HG02852 (cell line): ENCODE measurements around the gene B3GNT9.
"Not testable (repeated sequence)": the region's sequence is repeated elsewhere in the genome, so short reads cannot be mapped to it uniquely, and the experiment has no call there.

ENCODE experiments used
- ATAC-seq: cut with Tn5 transposase; IDR thresholded peaks from one replicate; pipeline ENCODE4 v1.9.1; 2021; ENCODE audit warnings: mild to moderate bottlenecking, moderate library complexity; ENCODE audit not compliant: unreplicated experiment

The B3GNT9 gene

DNA sequence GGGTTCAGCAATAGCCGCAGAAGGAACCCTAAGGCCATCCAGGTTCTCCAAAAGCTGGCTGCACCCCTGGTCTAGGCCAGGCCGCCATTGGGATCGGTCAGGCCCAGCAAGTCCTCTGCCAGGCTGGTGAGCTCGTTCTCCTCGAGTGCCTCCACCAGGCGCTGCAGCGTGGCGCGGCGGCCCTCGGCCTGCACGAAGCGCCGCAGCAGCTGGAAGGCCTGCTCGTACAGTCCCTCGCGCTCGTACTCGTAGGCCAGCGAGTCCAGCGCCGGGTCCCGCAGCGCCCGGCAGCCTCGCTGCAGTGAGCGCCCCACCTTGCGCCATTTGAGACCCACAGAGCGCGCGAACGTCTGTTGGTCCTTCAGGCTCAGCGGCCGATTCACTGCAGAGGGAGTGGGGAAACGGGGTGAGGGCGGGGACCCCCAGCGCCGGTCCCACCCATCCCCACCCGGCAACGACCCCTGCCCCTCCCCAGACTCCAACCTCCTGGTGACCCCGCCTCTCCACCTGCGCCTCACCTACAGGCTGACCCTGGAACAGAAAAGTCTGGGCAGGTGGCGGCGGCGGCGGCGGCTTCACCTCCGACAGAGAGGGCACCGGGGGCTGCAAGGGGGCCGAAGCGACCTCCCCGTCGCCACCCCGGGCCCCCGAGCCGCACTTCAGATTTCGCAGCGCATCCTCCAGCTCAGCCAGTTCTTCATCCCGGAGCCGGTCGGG, 3.9 kb upstream of the B3GNT9 start:
- no peak for ATAC-seq

DNA sequence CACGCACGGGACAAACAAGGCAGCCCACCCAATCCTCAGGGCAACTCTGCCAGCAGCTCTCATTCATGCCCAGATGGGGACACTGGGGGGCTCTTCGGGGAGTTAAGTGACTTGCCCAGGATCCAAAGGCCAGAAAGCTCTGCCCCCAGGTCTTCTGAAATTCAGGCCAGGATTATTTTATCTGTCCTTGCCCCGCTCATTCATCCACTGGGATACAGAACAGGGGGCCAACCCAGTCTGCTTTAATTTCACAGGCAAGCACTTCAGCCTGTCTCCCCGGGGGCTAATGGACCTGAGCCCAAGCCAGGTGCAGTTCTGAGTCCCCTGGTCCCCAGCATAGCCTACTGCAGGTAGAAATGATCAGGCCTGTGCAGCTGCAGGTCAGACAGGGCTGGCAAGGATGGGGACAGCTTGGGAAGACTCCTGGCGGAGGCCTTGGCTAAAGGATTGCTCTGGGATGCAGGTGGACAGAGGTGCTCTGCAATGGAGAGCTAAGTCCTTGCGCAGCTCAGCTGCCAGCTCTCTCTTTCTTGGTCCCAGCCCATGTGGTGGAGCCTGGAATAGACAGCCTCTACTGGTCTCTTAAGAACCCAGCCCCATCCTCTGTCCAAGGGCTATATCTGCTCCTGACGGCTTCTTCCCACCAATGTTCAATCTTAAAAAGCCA, 766 bp upstream of the B3GNT9 start:
- ATAC-seq, result no peak

DNA sequence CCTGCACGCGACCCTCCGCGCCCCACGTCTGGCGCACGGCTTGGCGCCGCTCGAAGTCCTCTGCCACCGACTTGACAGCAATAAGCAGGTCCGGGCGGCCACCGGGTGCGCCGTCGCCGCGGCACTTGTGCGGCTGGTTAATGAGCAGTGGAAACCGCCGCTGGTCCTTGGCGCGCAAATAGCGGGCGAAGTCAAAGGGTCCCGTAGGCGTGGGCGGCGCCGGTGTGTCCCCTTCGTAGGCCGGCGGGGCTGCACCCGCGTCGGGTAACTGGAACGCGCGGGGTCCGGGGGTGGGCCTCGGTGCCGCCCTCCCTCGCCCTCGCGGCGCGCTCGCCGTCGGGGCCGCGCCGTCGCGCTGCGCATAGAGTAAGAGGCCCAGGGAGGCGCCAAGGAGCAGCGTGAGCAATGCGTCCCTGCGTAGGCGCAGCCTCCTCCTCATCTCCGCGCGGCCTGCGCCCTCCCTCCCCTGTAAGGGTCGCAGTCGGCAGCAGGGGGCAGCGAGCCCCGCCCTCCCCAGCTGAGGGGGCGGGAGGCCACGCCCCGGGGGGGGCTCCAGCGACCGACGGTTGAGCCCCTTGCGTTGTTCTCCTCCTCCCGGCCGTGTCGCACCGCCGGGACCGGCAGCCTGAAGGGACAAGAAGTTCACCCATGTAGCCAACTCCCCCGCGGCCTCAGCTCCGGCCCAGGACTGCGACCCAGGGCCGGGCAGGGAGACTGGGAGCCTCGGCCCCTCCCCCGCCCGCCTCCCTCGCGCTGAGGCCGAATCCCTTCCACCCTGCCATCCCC, 558 bp downstream of the B3GNT9 start:
- ATAC-seq, result peak; percentile 30

DNA sequence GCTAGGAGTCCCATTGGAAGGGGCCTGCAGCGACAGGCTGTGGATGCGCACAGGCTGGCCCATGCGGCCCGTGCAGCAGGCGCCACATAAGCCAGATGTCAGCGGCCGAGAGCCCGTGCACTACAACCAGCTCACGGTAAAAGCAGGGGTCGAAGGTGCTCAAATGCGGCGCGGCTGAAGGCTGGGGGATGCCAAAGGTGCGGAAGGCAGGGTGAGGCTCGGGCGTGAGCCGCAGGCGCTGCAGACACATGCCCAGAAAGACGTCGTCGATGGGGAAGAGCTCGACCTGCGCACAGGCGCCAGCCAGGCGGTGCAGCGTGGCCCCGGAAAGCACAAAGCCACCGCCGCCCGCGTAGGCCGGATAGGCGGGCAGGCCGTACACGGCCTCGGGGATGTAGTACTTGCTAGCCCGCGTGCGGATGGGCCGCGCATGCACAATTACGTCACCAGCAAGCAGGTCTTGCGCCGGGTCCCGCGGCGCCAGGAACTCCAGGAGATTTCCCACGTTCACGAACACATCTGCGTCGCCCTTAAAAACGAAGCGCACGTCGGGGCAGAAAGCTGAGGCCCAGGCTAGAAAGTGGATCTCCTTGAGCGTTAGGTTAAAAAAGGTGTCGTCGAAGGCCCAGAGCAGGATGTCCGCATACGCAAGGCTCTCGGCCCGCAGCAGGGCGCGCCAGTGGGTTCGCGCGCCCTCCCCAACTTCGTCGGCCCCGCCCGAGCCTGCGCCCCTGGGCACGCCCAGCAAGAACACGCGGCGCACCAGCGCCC, 1.3 kb downstream of the B3GNT9 start:
- ATAC-seq, result no peak

DNA sequence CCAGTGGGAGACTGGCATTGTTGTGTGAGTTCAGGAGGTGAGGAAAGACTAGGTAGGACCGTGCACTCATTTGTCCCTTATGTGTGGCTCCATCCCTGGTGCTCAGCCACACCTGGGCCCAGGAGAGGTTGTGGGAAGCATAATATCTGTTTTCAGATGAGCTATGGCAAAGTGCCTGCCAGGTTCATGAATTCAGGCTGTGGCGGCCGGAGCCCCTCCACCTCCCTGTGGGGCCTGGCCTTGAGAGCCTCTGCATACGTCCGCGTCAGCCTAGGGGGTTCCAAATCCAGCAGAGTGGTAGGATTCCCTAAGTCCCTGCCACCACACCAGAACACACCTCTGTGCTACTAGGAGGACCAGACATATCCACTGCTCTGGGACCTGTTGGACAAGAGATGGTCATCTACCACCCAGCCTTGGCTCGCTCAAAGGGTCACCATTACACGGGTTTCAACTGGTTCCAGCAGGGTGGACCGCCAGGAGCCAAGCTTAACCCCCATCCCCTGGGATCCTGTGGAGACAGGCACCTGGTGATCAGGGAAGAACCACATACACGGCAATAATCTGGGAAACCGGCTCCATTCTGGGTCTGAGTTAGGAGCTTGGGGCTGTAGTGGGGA, 2.0 kb downstream of the B3GNT9 start:
- ATAC-seq, result no peak

DNA sequence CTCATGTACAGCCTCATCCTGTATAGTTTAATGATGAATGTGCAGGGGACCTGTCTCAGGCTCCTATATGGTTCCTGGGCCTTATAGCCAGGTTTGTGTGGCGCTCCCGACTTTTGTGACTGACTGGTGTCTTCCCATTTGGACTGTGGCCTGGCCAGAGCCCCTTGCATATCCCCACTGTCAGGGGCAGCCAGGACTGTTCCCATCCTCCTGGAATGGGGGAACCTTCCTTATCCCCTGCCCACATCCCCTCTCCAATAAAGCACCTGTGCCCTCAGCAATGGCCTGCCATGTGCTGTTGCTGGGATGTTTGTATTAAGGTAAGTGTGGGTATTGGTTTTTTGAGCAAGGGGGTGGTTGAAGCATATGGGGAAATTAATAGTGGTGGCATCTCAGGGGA, 2.6 kb downstream of the B3GNT9 start:
- ATAC-seq, result no peak

DNA sequence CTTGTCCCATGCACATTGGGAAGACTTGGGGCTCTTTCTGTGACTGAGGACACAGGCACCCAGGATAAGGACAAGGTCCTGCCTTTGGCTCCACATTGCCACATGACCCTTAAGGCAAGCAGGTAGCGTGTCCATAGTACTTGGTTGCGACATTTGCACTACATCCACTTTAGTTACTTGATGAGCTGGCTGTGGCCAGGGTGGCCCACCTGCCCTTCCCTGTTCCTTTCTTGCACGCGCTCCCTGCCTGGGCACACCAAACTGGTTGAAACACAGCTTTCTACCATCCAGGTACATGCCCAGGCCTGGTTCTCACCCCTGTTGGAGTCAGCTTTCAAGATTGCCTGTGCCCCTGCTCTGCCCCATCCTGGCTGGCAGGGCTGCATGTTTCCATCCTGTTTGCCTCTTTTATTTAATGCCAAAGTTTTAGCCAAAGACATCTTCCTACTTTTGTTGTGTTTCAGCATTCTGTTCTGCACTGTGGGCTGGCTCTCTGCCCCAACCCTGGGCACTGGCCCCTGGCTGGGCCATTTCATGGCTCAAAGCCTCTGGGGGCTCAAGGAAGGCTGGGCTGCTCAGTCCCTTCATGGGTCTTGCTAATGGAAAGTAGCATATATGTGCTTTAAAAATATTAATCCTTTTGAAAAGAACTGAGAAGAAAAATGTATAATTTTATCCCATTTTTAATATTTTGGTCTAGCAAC, 3.2 kb downstream of the B3GNT9 start:
- no peak for ATAC-seq

DNA sequence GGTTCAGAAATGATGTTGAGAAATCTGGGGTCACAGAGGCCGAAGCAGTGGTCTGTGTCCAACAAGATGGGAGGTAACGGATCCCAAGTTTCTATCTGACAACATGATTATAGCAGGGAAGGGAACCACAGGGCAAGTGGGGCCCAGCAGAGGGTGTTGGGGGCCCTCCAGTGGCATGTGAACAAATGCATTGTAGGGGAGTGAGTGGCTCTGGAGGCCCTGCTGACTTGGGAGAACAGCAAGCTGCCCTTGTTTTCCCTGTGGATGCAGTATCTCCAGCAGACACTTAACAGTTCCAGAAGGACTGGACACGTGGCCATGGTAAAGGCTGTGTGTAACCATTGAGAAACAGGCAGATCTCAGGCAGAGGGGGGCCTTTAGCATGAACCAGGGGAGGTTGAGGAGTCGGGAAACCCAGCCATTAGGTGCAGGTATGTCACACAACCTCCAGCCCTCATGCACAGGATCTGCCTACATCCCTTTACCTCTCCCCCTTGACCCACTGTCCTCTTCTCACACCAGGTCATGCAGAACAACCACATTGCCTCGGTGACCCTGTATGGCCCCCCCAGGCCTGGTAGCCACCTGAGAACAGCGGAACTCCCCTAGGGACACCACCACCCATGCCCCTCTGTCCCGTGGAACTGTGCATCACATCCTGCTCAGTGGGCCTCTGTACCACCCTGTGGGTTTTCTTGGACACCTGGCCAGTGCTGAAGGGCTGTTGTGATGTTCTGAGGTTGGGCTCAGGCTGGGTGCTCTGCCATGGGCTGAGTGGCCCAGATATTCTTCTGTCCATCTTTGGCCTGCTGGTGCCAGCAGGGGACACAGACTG, 4.1 kb downstream of the B3GNT9 start:
- no peak for ATAC-seq

DNA sequence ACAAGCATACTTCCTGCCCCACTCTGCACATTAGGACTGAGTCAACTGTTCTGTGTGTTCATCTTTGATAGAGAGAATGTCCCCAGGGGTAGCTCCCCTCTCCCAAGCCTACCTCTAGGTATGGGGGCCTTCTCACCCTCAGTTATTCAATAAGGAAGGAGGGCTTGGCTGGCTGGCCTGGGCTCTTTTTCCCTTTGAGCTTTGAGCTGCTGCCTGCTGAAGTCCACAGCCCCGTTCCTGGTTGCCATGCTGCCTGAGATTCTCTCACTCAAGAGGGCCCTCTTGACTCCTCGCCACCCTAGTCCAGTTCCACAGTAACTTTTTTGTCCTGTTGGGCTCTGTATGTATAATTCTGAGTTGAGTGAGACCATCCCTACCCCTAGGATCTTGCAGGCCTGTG, 5.1 kb downstream of the B3GNT9 start:
- ATAC-seq, result no peak

DNA sequence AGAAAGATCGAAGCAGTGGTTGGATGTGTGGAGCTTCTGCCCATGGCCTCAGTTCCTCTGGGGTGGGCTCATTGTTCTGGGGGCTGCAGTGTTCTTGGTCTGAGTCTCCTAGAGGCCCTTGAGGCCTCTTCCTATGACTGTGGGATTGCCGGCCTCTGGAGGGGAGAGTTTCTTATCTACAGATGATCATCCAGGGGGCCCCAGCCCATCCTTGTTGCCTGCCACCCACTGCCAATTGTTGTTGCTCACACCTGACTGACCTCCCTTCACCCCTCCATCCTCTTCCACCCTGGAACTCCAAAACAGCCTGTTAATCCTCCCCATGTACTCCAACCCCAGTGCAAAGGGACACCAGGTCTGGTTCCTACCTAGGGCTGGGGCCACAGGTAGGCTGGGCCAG, 5.9 kb downstream of the B3GNT9 start:
- no peak for ATAC-seq

DNA sequence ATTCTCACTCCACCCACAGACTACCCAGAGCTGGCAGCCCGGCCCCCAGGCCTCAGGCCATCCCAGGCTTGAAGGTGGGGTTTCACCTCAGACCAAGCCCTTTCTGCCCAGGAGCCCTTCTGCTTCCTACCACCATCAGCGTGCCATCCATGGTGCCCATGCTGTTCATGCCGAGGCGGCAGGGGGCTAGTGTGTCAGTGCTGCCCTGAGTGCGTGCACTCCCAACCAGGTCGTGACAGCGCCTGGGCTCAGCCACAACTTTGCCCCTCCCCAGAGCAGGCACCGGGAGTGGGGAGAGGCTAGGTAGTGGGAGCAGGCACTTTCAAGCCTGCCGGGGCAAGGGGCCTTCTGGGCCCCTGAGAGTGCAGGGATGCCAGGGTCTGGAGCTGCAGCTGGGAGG, 8.5 kb downstream of the B3GNT9 start:
- no peak for ATAC-seq

DNA sequence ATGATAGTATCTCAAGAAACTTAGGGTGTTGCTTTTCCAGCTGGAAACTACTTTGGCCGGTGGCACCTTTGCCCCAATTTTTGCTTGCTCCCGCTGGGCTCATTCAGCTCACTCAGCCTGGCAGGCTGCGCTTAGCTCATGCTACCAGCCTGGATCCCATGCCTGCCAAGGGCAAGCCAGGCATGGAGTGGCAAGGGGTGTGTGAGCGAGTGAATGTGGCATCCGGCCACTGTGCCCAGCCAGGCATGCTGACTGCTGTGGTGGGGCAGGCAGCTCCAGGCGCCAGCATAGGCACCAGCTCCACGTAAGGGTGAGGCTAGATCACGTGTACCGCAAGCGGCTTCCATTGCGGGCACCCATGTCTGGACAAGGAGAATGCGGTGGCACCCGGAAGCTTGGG, 9.4 kb downstream of the B3GNT9 start:
- no peak for ATAC-seq

DNA sequence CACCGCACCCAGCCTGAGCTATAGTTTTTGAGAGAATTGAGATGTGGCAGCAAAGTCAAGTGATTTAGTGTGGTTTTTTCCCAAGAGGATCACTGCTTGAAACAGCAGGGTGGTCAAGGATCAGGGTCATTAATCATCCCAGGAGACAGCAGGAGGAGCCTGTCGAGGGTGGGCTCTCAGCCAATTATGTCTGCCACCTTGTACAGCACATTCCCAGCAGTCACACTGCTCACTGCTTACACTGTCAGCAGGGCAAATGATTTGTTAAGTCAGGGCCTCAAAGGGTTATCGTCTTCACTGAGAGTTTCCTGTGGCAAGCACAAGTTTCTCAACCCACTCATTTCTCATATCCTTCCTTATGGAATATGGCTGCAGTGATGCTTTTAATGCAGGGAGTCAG, 13.2 kb downstream of the B3GNT9 start:
- no peak for ATAC-seq

DNA sequence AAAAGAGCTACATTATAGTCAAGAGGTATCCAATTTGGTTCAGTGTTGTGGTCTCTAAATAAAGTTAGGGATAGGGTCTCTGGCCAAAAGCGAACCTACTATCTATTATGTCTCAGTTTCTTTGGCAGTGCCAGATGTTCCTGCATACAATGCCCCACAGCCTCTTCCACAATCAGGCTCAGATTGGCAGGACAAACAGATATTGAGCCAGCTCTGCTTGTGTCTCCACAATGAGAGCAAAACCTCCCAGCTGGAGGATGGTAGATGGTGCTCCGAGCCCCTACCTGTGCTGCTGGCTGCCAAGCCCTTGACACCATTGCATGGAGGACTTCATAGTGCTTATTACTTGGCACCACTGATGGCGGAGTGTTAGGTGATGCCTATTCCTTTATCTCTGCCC, 21.4 kb downstream of the B3GNT9 start:
- ATAC-seq, result no peak

DNA sequence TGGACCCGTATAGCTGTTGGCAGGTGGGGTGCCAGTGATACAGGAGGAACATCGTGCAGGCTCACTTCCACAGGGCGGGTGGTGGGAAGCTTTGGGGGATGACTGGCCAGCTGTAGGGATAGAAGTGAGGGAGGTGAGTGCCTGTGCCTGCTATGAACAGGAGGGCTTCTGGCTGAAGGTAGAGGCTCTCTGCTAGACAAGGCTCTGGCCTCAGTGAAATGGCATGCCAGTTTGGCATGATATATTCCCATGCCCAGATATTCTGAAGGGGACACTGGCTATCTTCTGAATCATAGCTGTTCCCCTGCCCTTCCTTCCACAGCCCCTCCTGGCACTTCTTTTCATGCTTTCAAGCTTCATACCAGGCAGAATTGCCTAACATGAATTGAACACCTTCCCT, 21.9 kb downstream of the B3GNT9 start:
- ATAC-seq, result no peak

DNA sequence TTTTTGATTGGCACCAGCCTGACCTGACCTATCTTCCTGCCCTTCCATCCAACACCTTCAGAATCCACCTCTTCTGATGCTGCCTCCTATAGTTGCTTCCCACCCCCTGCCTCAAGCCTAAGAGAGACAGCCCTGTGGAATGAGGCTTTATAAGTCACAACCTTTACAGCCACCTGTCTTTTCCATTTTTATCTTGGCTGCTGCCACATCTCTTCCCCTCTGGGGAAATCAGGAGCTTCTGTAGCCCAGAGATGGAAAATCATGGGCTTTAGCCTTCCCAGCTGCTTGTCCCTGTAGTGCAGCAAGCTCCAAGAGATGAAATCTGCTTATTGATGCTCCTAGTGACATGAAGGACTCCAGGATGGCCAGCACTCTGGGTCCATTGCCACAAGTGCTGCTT, 22.4 kb downstream of the B3GNT9 start:
- ATAC-seq, result no peak

DNA sequence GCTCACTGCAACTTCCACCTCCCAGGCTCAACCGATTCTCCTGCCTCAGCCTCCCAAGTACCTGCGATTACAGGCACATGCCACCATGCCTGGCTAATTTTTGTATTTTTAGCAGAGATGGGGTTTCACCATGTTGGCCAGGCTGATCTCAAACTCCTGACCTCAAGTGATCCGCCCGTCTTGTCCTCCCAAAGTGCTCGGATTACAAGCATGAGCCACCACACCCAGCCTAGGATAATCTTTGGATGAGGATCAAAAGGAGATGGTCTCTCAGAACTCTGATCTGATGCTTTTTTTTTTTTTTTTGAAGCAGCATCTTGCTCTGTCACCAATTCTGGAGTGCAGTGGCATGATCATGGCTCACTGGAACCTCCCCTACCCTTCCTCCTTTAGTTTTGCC, 28.0 kb downstream of the B3GNT9 start:
- ATAC-seq, result not testable (repeated sequence)

DNA sequence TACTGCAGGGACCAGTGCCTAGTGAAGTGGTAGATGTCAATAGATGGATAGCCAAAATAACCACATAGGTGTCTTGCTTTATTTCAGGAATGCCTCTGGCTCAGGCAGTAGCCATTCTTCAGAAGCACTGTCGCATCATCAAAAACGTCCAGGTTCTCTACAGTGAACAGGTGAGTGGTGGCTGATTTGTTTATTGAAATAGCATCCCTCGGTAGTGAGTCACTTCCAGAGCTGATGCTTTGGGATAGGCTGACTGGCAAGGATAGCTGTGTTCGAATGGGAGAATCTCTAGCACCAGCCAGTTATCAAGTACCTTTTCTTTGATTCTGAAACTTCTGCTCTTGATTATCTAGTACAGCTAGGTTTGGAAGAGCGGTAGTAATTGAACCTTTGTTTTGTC, 30.8 kb downstream of the B3GNT9 start:
- ATAC-seq, result no peak

DNA sequence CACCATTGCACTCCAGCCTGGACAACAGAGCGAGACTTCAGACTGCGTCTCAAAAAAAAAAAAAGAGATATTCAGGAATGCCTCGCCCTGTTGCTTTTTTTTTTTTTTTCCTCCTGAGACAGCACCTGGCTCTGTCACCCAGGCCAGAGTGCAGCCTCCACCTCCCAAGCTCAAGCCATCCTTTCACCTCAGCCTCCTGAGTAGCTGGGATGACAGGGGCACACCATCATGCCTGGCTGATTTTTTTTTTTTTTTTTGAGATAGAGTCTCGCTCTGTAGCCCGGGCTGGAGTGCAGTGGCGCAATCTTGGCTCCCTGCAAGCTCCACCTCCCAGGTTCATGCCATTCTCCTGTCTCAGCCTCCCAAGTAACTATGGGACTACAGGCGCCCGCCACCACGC, 33.1 kb downstream of the B3GNT9 start:
- no peak for ATAC-seq
